ENCODE measurements around the gene EBPL. TPM values are rescaled to one million over a fixed set of nuclear protein-coding genes. Genes with fewer than 3 reads are reported as not detected.

The EBPL gene
- total RNA-seq, 4 donors from 2014 or later: 6.0 to 56.2 (median 16.4) TPM

GRCh38 chr13:49676581-49677298 lies 14.5 kb downstream of the EBPL start:
- Histone ChIP-seq H3K4me3 (no peak overlapping the region), H3K9me3 (no peaks in the 10 kb centered on the region), H3K27me3 (no peaks in the 10 kb centered on the region), H3K4me1 (peaks cover 0 to 11% (median 3%) of the 10 kb centered on the region in 4 donors), H3K36me3 (no peaks in the 10 kb centered on the region), H3K27ac (no peak overlapping the region)
- TF ChIP-seq, protein P1, sequence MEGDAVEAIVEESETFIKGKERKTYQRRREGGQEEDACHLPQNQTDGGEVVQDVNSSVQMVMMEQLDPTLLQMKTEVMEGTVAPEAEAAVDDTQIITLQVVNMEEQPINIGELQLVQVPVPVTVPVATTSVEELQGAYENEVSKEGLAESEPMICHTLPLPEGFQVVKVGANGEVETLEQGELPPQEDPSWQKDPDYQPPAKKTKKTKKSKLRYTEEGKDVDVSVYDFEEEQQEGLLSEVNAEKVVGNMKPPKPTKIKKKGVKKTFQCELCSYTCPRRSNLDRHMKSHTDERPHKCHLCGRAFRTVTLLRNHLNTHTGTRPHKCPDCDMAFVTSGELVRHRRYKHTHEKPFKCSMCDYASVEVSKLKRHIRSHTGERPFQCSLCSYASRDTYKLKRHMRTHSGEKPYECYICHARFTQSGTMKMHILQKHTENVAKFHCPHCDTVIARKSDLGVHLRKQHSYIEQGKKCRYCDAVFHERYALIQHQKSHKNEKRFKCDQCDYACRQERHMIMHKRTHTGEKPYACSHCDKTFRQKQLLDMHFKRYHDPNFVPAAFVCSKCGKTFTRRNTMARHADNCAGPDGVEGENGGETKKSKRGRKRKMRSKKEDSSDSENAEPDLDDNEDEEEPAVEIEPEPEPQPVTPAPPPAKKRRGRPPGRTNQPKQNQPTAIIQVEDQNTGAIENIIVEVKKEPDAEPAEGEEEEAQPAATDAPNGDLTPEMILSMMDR (IDR thresholded peaks at IDR 0.05): no peak
- TF ChIP-seq EP300 (IDR thresholded peaks at IDR 0.05; ENCODE audit: low read depth) (no peak), POLR2AphosphoS5 (IDR thresholded peaks at IDR 0.05) (peak in 1 of 3 donors; percentile 31), POLR2A (IDR thresholded peaks at IDR 0.05) (no peak)
- in situ Hi-C loops (cut with MboI; ENCODE audit: low pct_ligation_motif_present in 1 of 4, low pct_unique_long_range_greater_than_20kb in 1 of 4, low sequenced_read_pairs in 3 of 4) (loop anchor here in 1 of 4 donors (10.0 kb wide), 1 partner anchor 168 kb away; no protein-coding TSS in a partner anchor), intact Hi-C loops (cut with DNase I; ENCODE audit: low total_unique reads) (no loop called here)
- 58 to 78% methylated on average over 5 to 6 of the region's 6 CpGs for WGBS, 2 donors (ENCODE audit: low coverage in 1 of 2)
- no peak for DNase-seq

DNA sequence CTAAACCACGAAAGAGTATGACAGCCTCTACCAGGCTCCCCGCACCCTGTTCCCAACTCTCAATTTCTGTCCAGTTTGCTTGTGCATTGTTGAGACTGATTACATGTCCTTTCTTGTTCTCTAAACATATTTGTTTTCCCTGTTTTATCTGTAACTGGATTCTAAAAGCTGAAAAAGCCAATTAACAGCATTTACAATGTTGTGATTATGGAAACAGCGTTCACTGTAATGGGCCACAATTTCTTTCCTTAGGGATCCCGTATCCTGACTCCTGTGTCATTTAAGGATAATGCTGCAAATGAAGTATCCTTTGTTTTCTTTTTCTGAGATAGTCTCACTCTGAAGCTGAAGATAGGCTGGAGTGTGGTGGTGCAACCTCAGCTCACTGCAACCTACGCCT lies 20.5 kb downstream of the EBPL start:
- Histone ChIP-seq H3K9me3 (no peaks in the 10 kb centered on the region), H3K36me3 (no peaks in the 10 kb centered on the region), H3K27me3 (no peaks in the 10 kb centered on the region), H3K4me1 (no peaks in the 10 kb centered on the region), H3K27ac (no peak overlapping the region), H3K4me3 (no peak overlapping the region)
- in situ Hi-C loops (cut with MboI; ENCODE audit: low pct_ligation_motif_present in 1 of 4, low pct_unique_long_range_greater_than_20kb in 1 of 4, low sequenced_read_pairs in 3 of 4) (loop anchor here in 2 of 4 donors (10.0 to 25.0 kb wide), 2 partner anchors 166 to 174 kb away; no protein-coding TSS in a partner anchor), intact Hi-C loops (cut with DNase I; ENCODE audit: low total_unique reads) (no loop called here)
- TF ChIP-seq POLR2A (IDR thresholded peaks at IDR 0.05) (no peak), POLR2AphosphoS5 (IDR thresholded peaks at IDR 0.05) (no peak), EP300 (IDR thresholded peaks at IDR 0.05; ENCODE audit: low read depth) (no peak)
- TF ChIP-seq, protein P1 (IDR thresholded peaks at IDR 0.05): no peak
- DNase-seq: no peak
- WGBS, 2 donors (ENCODE audit: low coverage in 1 of 2): 79 to 94% methylated on average over 5 of the region's 5 CpGs

GRCh38 chr13:49669735-49670309 lies 21.5 kb downstream of the EBPL start:
- no peaks in the 10 kb centered on the region for H3K36me3 ChIP-seq
- no peak overlapping the region for H3K27ac ChIP-seq
- in situ Hi-C loops (cut with MboI; ENCODE audit: low pct_ligation_motif_present in 1 of 4, low pct_unique_long_range_greater_than_20kb in 1 of 4, low sequenced_read_pairs in 3 of 4) (loop anchor here in 2 of 4 donors (10.0 to 25.0 kb wide), 2 partner anchors 167 to 175 kb away; no protein-coding TSS in a partner anchor), intact Hi-C loops (cut with DNase I; ENCODE audit: low total_unique reads) (loop anchor here (5.0 kb wide), 1 partner anchor 177 kb away; no protein-coding TSS in a partner anchor)
- TF ChIP-seq EP300 (IDR thresholded peaks at IDR 0.05; ENCODE audit: low read depth): no peak
- TF ChIP-seq, protein P1 (IDR thresholded peaks at IDR 0.05): peak; percentile 56 to 72 (median 60)
- no peaks in the 10 kb centered on the region for H3K4me1 ChIP-seq
- H3K27me3 ChIP-seq: no peaks in the 10 kb centered on the region
- no peak overlapping the region for H3K4me3 ChIP-seq
- no peaks in the 10 kb centered on the region for H3K9me3 ChIP-seq
- WGBS, 2 donors (ENCODE audit: low coverage in 1 of 2): 42 to 66% methylated on average over 5 of the region's 5 CpGs
- peak; percentile 60 for DNase-seq

DNA sequence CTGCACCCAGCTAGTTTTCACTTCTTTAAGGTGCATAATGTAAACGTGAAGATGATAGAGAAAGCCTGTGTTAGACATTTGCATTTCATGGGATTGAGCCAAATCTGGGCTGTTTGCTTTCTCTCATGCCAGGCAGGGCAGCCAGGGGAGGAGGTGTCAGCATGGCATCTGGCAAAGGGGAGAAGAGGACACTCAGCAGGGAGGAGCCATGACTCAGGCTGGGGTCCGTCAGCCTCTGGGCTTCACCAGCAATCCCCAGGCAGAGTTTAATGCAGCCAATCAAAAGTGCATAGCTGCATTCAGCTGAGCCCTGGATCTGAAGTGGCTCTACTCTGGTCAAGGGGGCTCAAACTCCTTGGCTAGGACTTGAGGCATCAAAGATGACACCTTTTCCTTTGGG lies 23.5 kb downstream of the EBPL start:
- 63 to 73% methylated on average over 1 to 2 of the region's 2 CpGs for WGBS, 2 donors (ENCODE audit: low coverage in 1 of 2)
- no peak overlapping the region for H3K27ac ChIP-seq
- in situ Hi-C loops (cut with MboI; ENCODE audit: low pct_ligation_motif_present in 1 of 4, low pct_unique_long_range_greater_than_20kb in 1 of 4, low sequenced_read_pairs in 3 of 4) (loop anchor here in 1 of 4 donors (25.0 kb wide), 1 partner anchor 170 kb away; no protein-coding TSS in a partner anchor), intact Hi-C loops (cut with DNase I; ENCODE audit: low total_unique reads) (loop anchor here (5.0 kb wide), 1 partner anchor 180 kb away; no protein-coding TSS in a partner anchor)
- H3K4me3 ChIP-seq: no peak overlapping the region
- H3K27me3 ChIP-seq: no peaks in the 10 kb centered on the region
- DNase-seq: no peak
- H3K9me3 ChIP-seq: no peaks in the 10 kb centered on the region
- H3K36me3 ChIP-seq: peaks cover 0 to 2% (median 0%) of the 10 kb centered on the region in 4 donors
- TF ChIP-seq POLR2A (IDR thresholded peaks at IDR 0.05): no peak
- TF ChIP-seq, protein P1 (IDR thresholded peaks at IDR 0.05): no peak
- TF ChIP-seq EP300 (IDR thresholded peaks at IDR 0.05; ENCODE audit: low read depth): no peak
- H3K4me1 ChIP-seq: no peaks in the 10 kb centered on the region
